ENCODE data around the gene PREX1. TPM values are rescaled to one million over a fixed set of nuclear protein-coding genes. Genes with fewer than 3 reads are reported as not detected.
"Not testable (repeated sequence)": the region's sequence is repeated elsewhere in the genome, so short reads cannot be mapped to it uniquely, and the experiment has no call there.

The PREX1 gene
- total and polyA plus RNA-seq, 2 donors from 2014 or later = 8.5 to 38.2 TPM

DNA sequence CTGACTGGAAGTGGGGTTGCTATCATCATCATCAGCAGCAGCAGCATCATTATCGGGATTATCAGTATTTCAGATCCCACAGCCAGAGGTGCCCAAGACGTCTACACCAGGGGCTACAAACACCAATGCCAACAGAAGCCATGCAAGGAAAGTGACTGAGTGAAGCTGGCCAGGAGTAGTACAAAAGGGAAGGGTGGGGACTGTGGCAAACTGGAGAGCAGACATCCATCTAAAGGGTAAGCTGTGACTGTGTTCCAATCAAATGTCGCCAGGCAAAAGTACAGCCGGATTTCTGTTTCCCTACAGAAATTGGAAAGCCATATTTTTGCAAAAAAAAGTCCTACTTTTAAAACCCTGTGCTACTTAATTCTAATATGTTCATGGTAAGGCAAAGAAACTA, 50.0 kb downstream of the PREX1 start:
- FAIRE-seq = no peak
- no peak overlapping the region for H3K9ac ChIP-seq (ENCODE audit: low read length in 3 of 3)
- no peak overlapping the region for H3K27ac ChIP-seq (ENCODE audit: low read depth in 2 of 2, low read length in 2 of 2)
- H3K9me3 ChIP-seq (ENCODE audit: control insufficient read depth in 2 of 3, insufficient read depth in 1 of 3, low read length in 3 of 3) = no peaks in the 10 kb centered on the region
- no peak overlapping the region for H3K4me3 ChIP-seq (ENCODE audit: low read length in 3 of 3)
- intact Hi-C loops (cut with DNase I) = no loop called here
- peaks cover 0 to 5% (median 0%) of the 10 kb centered on the region in 3 donors for H3K4me1 ChIP-seq (ENCODE audit: control insufficient read depth in 2 of 3, insufficient read depth in 2 of 3, low read depth in 1 of 3, low read length in 3 of 3)
- DNase-seq = no peak
- H3K36me3 ChIP-seq (ENCODE audit: control insufficient read depth in 2 of 3, insufficient read depth in 3 of 3, low read length in 3 of 3) = no peaks in the 10 kb centered on the region
- H3K27me3 ChIP-seq (ENCODE audit: control insufficient read depth, insufficient read depth, low read length) = no peaks in the 10 kb centered on the region
- TF ChIP-seq, protein P1, sequence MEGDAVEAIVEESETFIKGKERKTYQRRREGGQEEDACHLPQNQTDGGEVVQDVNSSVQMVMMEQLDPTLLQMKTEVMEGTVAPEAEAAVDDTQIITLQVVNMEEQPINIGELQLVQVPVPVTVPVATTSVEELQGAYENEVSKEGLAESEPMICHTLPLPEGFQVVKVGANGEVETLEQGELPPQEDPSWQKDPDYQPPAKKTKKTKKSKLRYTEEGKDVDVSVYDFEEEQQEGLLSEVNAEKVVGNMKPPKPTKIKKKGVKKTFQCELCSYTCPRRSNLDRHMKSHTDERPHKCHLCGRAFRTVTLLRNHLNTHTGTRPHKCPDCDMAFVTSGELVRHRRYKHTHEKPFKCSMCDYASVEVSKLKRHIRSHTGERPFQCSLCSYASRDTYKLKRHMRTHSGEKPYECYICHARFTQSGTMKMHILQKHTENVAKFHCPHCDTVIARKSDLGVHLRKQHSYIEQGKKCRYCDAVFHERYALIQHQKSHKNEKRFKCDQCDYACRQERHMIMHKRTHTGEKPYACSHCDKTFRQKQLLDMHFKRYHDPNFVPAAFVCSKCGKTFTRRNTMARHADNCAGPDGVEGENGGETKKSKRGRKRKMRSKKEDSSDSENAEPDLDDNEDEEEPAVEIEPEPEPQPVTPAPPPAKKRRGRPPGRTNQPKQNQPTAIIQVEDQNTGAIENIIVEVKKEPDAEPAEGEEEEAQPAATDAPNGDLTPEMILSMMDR (IDR thresholded peaks at IDR 0.05; ENCODE audit: borderline replicate concordance, extremely low read depth, insufficient read depth) = no peak

DNA sequence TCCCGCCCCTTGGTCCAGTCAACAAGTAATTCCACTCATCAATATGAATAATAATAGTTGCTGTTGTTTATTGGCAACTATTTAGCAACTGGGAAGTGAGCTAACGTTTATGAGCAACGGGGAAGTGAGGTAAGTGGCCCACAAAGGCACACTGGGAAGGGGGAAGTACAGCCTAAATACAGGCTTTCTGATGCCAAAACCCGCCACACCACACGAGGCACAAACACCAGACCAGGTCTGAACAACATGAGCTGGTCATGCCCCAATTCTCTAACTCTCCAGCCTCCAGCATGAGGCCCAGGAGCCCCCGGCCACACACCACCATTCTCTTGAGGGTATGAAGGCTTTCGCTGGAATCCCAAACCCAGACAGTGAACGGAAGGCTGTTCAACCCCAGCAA, 50.8 kb downstream of the PREX1 start:
- TF ChIP-seq, protein P1 (IDR thresholded peaks at IDR 0.05; ENCODE audit: borderline replicate concordance, extremely low read depth, insufficient read depth) = no peak
- H3K36me3 ChIP-seq (ENCODE audit: control insufficient read depth in 2 of 3, insufficient read depth in 3 of 3, low read length in 3 of 3) = no peaks in the 10 kb centered on the region
- no peaks in the 10 kb centered on the region for H3K27me3 ChIP-seq (ENCODE audit: control insufficient read depth, insufficient read depth, low read length)
- DNase-seq (no peak), FAIRE-seq (no peak)
- H3K27ac ChIP-seq (ENCODE audit: low read depth in 2 of 2, low read length in 2 of 2) = no peak overlapping the region
- H3K4me3 ChIP-seq (ENCODE audit: low read length in 3 of 3) = no peak overlapping the region
- peaks cover 0 to 5% (median 0%) of the 10 kb centered on the region in 3 donors for H3K4me1 ChIP-seq (ENCODE audit: control insufficient read depth in 2 of 3, insufficient read depth in 2 of 3, low read depth in 1 of 3, low read length in 3 of 3)
- no peak overlapping the region for H3K9ac ChIP-seq (ENCODE audit: low read length in 3 of 3)
- H3K9me3 ChIP-seq (ENCODE audit: control insufficient read depth in 2 of 3, insufficient read depth in 1 of 3, low read length in 3 of 3) = no peaks in the 10 kb centered on the region
- intact Hi-C loops (cut with DNase I) = no loop called here

DNA sequence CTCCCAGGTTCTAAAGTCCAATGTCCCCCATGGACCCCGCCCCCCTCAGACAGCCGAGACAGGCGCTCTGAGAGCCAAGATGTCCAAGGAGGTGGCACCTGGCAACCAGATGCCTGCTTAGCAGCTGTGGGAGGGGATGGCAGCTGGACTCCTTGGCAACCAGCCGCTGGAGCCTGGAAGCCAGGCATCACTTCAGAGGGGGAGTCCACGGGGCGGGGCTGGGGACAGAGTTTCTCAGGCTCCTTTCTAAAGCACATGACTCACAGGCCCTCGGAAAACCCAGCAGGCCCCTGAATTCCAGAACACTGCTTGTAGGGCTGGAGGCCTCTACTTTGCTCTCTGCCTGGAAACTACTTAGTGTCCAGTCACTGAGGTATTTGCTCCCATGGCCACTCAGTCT, 51.5 kb downstream of the PREX1 start:
- no peak overlapping the region for H3K9ac ChIP-seq (ENCODE audit: low read length in 3 of 3)
- intact Hi-C loops (cut with DNase I) = no loop called here
- DNase-seq = no peak
- H3K9me3 ChIP-seq (ENCODE audit: control insufficient read depth in 2 of 3, insufficient read depth in 1 of 3, low read length in 3 of 3) = no peaks in the 10 kb centered on the region
- peak overlapping the region in 1 of 2 donors; percentile 17 for H3K27ac ChIP-seq (ENCODE audit: low read depth in 2 of 2, low read length in 2 of 2)
- H3K4me3 ChIP-seq (ENCODE audit: low read length in 3 of 3) = no peak overlapping the region
- TF ChIP-seq, protein P1 (IDR thresholded peaks at IDR 0.05; ENCODE audit: borderline replicate concordance, extremely low read depth, insufficient read depth) = no peak
- no peaks in the 10 kb centered on the region for H3K27me3 ChIP-seq (ENCODE audit: control insufficient read depth, insufficient read depth, low read length)
- H3K4me1 ChIP-seq (ENCODE audit: control insufficient read depth in 2 of 3, insufficient read depth in 2 of 3, low read depth in 1 of 3, low read length in 3 of 3) = peaks cover 0 to 5% (median 0%) of the 10 kb centered on the region in 3 donors
- no peak for FAIRE-seq
- no peaks in the 10 kb centered on the region for H3K36me3 ChIP-seq (ENCODE audit: control insufficient read depth in 2 of 3, insufficient read depth in 3 of 3, low read length in 3 of 3)

GRCh38 chr20:48775545-48775944, 52.3 kb downstream of the PREX1 start:
- intact Hi-C loops (cut with DNase I) = not testable (repeated sequence)

More at GRCh38 chr20:48775545-48775944, 52.3 kb downstream of the PREX1 start:
- H3K27ac ChIP-seq (ENCODE audit: low read depth in 2 of 2, low read length in 2 of 2); H3K4me3 ChIP-seq (ENCODE audit: low read length in 3 of 3); H3K27me3 ChIP-seq (ENCODE audit: control insufficient read depth, insufficient read depth, low read length); H3K36me3 ChIP-seq (ENCODE audit: control insufficient read depth in 2 of 3, insufficient read depth in 3 of 3, low read length in 3 of 3); H3K9me3 ChIP-seq (ENCODE audit: control insufficient read depth in 2 of 3, insufficient read depth in 1 of 3, low read length in 3 of 3); H3K9ac ChIP-seq (ENCODE audit: low read length in 3 of 3); H3K4me1 ChIP-seq (ENCODE audit: control insufficient read depth in 2 of 3, insufficient read depth in 2 of 3, low read depth in 1 of 3, low read length in 3 of 3); FAIRE-seq; DNase-seq: not testable (repeated sequence)

Data from kidney (tissue), 14 donors.